SH-SY5Y (cell line): Measurements from ENCODE around the gene HNF4A.

Source experiments
- GATA2 ChIP-seq: IDR thresholded peaks from 2 replicates; pipeline ENCODE4 v1.6.1; 2011; ENCODE audit warnings: mild to moderate bottlenecking, low read depth, low read length
- GATA3 ChIP-seq: IDR thresholded peaks from 2 replicates; pipeline ENCODE4 v1.6.1; 2011; ENCODE audit warnings: low read depth, mild to moderate bottlenecking, low read length, moderate library complexity

- TF ChIP-seq GATA2 (no peak), GATA3 (no peak)
These were observed 71.6 kb downstream of the HNF4A start for GRCh38 chr20:44426879-44427790.
